LNCaP clone FGC (cell line): ENCODE measurements around the gene MDC1.
A peak's percentile ranks its signal among the peaks of the same experiment; 100 is the strongest.

Experiments
- DNase-seq: peaks from one replicate; pipeline ENCODE4 v3.0.0-alpha.2; 2011; ENCODE audit warnings: low read depth
- H3K4me3 ChIP-seq: 2 replicates; pipeline ENCODE4 v1.5.1; 2011; ENCODE audit warnings: mild to moderate bottlenecking, low read depth, low read length, control low read depth
- TF ChIP-seq, protein P1 (sequence below): IDR thresholded peaks from 2 replicates; pipeline ENCODE4 v1.5.1; 2012; ENCODE audit warnings: mild to moderate bottlenecking; ENCODE audit not compliant: control insufficient read depth, insufficient read depth; ENCODE audit errors: extremely low read depth

The MDC1 gene

DNA sequence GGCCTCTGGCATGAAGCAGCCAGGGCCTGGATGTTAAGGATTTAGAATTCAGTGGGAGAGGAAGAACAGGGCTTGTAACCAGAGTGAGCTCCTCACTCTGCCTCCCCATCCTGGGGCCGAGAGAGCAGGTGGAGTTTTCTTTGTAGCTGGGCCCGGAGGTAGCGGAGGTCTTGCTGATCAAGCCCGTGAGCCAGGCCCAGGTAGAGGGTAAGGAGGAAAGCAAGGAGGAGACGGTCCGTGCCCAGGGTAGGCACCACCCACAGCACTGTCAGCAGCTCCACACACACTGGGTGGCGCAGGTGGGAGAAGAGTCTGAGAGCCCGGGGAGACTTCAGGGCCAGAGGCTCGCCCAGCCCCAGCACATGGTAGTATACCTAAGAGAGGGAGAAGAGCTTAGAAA is 28.5 kb downstream of the MDC1 start:
- H3K4me3 ChIP-seq: no peak overlapping the region
- no peak for DNase-seq
- TF ChIP-seq, protein P1, sequence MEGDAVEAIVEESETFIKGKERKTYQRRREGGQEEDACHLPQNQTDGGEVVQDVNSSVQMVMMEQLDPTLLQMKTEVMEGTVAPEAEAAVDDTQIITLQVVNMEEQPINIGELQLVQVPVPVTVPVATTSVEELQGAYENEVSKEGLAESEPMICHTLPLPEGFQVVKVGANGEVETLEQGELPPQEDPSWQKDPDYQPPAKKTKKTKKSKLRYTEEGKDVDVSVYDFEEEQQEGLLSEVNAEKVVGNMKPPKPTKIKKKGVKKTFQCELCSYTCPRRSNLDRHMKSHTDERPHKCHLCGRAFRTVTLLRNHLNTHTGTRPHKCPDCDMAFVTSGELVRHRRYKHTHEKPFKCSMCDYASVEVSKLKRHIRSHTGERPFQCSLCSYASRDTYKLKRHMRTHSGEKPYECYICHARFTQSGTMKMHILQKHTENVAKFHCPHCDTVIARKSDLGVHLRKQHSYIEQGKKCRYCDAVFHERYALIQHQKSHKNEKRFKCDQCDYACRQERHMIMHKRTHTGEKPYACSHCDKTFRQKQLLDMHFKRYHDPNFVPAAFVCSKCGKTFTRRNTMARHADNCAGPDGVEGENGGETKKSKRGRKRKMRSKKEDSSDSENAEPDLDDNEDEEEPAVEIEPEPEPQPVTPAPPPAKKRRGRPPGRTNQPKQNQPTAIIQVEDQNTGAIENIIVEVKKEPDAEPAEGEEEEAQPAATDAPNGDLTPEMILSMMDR: no peak

DNA sequence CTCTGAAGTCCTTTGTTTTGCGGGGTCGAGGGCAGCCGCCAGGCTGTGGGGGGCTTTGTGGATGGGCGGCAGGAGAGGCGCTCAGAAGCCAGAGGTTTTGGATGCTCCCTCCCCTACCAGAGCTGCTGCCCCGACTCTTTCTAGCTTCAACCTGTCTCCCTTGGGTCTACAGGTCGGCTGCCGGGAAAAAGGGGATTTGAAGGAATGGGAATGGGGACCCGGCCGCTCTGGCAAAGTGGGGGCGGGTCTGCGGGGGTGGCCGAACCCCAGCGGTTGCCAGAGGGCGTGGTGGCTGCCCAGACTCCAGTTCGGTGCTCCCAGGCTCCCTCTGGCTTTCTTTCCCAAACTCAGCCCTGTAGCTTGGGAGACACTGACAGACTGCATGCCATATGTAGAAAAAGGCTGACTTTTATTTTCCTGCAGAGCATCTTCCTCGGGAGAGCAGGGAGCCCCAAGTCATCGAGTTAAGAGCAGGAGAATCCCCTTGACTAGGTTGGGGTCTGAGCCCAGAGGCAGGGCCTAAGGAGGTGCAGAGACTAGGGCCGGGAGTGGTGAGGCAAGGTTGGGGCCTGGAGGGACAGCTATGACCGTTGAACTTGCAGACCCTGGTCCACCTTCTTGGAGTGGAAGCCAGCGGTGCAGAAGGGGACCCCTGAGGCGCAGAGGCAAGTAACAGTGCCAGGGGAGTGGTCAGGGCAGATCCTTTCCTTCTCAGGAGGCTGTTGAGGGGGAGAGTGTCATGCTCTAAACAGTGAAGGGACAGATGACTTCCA is 29.2 kb downstream of the MDC1 start:
- peak overlapping the region; percentile 71 for H3K4me3 ChIP-seq
- no peak for DNase-seq
- TF ChIP-seq, protein P1: no peak

DNA sequence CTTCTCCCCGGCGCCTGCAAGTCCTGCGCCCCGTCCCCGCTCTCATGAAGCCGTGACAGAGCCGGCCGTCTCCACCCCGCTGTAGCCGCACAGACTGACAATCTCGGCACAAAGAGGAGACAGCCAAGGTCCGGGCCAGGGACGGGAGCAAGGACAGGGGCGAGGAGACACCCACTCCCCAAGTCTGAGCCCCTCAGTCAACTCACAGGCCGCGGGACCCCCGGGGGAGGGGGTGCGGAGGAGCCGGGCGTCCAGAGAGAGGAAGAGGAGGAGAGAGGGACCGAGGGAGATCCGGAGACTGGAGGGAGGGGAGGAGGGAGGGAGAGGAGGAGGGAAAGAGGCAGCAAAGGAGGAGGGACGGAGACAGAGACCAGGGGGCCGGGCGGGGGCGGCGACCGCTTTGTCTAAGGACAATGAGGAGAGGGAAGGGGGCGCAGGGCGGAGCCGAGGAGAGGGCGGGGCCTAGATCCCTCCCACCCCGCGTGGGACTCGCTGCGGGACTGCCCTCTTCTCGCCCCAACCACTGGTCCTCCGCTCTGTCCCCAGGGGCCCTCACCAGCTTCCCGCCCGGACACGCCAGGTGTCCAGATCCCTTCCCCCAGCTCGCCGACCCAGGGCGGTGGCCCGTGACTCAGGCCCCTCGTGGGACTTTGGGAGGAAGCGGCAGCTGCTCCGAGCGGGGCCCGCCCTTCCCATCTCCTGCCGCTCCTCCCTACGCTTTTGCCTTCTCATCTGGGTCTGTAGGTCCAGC is 30.0 kb downstream of the MDC1 start:
- TF ChIP-seq, protein P1: no peak
- DNase-seq: no peak
- peak overlapping the region; percentile 71 for H3K4me3 ChIP-seq

DNA sequence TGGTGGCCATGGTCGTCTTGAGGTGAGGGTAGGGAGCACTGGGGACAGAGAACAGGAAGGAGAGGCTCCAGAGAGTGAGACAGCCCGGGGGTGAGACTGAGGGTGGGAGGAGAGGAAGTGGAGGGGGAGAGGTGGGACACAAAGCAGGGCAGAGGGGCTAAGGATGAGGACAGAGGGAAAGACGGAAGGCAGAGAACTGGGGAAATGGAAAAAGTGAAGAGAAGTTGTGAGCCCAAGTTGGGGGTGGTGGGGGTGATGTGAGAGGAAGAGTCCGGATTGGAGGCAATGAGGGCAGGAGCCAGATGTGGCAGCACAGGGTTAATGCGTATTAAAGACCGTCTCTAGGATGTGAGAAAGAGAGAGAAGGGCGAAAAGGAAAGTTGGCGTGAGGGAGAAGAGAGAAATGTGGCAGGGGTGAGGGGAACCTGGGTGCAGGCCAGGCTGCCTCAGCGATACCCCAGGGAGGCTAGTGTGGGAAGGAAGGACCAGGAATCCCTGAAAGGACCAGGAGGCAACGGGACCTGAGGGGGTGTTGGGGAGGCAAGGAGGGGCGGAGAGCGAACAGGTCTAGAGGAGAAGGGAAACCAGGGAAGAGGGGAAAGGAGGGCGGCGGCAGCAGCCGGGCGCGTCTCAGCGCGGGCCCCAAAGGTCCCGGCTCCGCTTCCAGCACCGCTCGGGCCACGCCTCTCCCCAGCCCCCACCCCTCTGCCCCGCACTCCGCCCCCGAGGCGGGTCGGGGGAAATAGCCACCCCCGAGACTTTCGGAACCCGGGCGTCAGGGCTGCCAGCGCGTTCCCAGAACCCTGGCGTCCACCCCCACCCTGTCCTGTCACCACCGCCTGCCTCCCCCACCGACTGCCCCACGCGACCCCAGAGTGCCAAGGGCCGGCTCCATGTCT is 30.8 kb downstream of the MDC1 start, which contains the start of gene PPP1R18:
Gene PPP1R18, minus strand, starts transcription at position 637 of the 899 bp plus-strand sequence. Its CDS starts 627 bp downstream, at position 10.
- H3K4me3 ChIP-seq: peak within 1 kb of the TSS; percentile 71
- DNase-seq: no peak
- TF ChIP-seq, protein P1: no peak

DNA sequence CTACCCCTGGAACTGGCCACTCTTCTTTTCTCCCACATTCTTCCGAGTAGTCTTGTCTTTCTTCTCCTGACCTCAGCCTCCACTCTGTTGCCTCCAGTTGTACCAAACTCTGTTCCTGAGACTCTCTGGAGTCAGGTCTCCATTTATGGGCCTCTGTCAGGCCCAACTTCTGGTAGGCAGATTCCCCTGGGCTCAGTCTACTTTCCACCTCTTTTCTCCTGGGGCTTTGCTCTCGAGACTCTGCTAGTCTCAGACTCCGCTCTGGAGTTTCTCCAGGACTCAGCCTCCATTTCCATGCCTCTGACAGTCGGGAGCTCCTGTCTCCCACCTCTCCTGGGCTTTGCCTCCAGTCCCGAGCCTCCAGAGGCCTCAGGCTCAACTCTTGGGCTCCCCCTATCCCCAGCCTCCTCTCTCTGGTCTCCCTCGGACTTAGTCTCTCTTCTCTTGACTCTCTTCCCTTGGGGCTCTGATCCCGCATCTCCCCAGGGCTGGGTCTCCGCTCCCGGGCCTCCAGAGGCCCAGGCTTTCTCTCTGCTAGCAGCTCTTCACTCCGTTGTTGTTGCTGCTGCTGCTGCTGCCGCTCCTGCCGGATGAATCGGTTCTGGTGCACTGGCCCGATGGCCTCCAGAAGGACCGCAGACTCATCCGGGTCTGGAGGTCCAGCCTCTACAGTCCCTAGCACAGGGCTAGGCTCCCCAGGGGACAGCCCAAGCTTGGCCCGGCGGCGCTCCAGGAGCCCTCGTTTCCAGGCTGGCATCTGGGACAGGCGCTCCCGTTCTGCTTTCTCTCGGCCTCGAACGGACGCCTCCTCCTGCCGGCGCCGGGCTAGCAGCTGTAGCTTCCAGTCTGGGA is 31.7 kb downstream of the MDC1 start:
- no peak overlapping the region for H3K4me3 ChIP-seq
- TF ChIP-seq, protein P1: no peak
- DNase-seq: no peak

DNA sequence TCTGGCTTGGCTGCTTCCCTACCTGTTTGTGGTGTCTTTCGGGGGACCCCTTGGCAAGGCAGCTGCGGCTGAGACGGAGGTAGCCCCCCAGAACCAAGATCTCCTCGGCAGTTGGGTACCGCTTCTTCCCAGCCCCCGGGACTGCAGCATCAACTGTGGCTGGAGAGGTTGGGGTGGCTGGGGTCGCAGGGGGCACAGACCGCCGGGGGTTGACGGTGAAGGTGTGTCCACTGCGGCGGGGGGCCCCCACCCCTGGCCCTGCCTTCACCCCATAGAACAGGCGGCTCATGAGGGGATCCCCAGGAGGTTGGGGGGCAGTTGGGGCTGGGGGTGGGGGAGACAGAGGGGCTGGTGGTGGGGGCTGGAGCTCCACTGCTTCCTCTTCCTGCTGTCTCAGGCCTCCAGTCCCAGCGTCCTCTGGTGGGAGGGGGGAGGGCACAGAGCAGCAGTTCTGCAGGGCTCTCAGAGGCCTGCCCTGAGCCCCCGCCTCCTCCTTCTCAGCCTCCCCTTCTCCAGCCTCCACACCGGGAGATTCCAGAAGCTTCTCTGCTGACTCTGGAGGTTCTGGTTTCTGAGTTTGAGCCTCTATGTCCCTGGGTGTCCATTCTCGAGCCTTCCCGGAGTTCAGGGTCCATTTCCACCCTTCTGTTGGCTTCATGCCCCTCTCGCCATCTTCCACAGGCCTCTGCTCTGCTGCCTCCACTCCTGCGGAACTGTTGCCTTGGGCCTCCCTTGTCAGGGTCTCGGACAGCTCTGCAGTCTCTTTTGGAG is 32.5 kb downstream of the MDC1 start:
- TF ChIP-seq, protein P1: no peak
- no peak overlapping the region for H3K4me3 ChIP-seq
- DNase-seq: no peak
